Bronchial epithelial cell (primary cell): ENCODE results near the gene EPHB6. TPM values are rescaled to one million over a fixed set of nuclear protein-coding genes. Genes with fewer than 3 reads are reported as not detected.

ENCODE experiments used
- DNase-seq: peaks from one replicate; pipeline ENCODE4 v3.0.0-alpha.2; 2010; ENCODE audit warnings: low read depth
- FAIRE-seq: peaks from 2 replicates; lab custom pipeline; 2011; peaks lifted over from hg19 to GRCh38; lab: Jason Lieb, UNC
- H3K27me3 ChIP-seq: 2 replicates; pipeline ENCODE4 v1.5.1; 2011; ENCODE audit warnings: low read length; ENCODE audit not compliant: control insufficient read depth, insufficient read depth
- H3K36me3 ChIP-seq: 2 replicates; pipeline ENCODE4 v1.5.1; 2011; ENCODE audit warnings: low read length; ENCODE audit not compliant: control insufficient read depth, insufficient read depth
- H3K4me3 ChIP-seq: 2 replicates; pipeline ENCODE4 v1.5.1; 2011; ENCODE audit warnings: mild to moderate bottlenecking, low read depth, low read length, control low read depth
- CTCF ChIP-seq: IDR thresholded peaks from 2 replicates; pipeline ENCODE4 v1.5.1; 2011; ENCODE audit warnings: mild to moderate bottlenecking, moderate library complexity, low read length, control low read depth, inconsistent platforms; ENCODE audit not compliant: insufficient read depth, severe bottlenecking
- total RNA-seq: library from RNA; depleted of rRNA; stranded (reverse); fragments of >200 nt; gene quantifications from 2 replicates; pipeline ENCODE4 v1.2.1, GENCODE V29; 2014

The EPHB6 gene
- total RNA-seq, 1 donor from 2014 or later = under 0.01 TPM

- Histone ChIP-seq H3K4me3 (no peak overlapping the region), H3K27me3 (no peaks in the 10 kb centered on the region), H3K36me3 (no peaks in the 10 kb centered on the region)
- FAIRE-seq = no peak
- TF ChIP-seq CTCF = no peak
- no peak for DNase-seq
These were observed 58.2 kb downstream of the EPHB6 start for GRCh38 chr7:142913051-142913450.

GRCh38 chr7:142913566-142913965 lies 58.7 kb downstream of the EPHB6 start:
- no peak for TF ChIP-seq CTCF
- Histone ChIP-seq H3K4me3 (no peak overlapping the region), H3K36me3 (no peaks in the 10 kb centered on the region), H3K27me3 (no peaks in the 10 kb centered on the region)
- FAIRE-seq (no peak), DNase-seq (no peak)

GRCh38 chr7:142914121-142914520 lies 59.2 kb downstream of the EPHB6 start:
- H3K4me3 ChIP-seq = no peak overlapping the region
- DNase-seq (no peak), FAIRE-seq (no peak)
- H3K36me3 ChIP-seq = no peaks in the 10 kb centered on the region
- TF ChIP-seq CTCF = no peak
- no peaks in the 10 kb centered on the region for H3K27me3 ChIP-seq

- DNase-seq = no peak
- H3K27me3 ChIP-seq = no peaks in the 10 kb centered on the region
These were observed 60.4 kb downstream of the EPHB6 start for GRCh38 chr7:142915315-142915714.

GRCh38 chr7:142916508-142916907 lies 61.6 kb downstream of the EPHB6 start:
- DNase-seq (no peak), FAIRE-seq (no peak)
- Histone ChIP-seq H3K4me3 (no peak overlapping the region), H3K27me3 (no peaks in the 10 kb centered on the region), H3K36me3 (no peaks in the 10 kb centered on the region)
- no peak for TF ChIP-seq CTCF

More at GRCh38 chr7:142915315-142915714, 60.4 kb downstream of the EPHB6 start:
- TF ChIP-seq CTCF = no peak
- no peak overlapping the region for H3K4me3 ChIP-seq
- FAIRE-seq = no peak
- H3K36me3 ChIP-seq = no peaks in the 10 kb centered on the region

GRCh38 chr7:142917447-142917846 lies 62.6 kb downstream of the EPHB6 start:
- DNase-seq (no peak), FAIRE-seq (no peak)
- Histone ChIP-seq H3K27me3 (no peaks in the 10 kb centered on the region), H3K36me3 (no peaks in the 10 kb centered on the region), H3K4me3 (no peak overlapping the region)
- TF ChIP-seq CTCF = no peak
